ENCODE data around the gene LRMDA.

DNA sequence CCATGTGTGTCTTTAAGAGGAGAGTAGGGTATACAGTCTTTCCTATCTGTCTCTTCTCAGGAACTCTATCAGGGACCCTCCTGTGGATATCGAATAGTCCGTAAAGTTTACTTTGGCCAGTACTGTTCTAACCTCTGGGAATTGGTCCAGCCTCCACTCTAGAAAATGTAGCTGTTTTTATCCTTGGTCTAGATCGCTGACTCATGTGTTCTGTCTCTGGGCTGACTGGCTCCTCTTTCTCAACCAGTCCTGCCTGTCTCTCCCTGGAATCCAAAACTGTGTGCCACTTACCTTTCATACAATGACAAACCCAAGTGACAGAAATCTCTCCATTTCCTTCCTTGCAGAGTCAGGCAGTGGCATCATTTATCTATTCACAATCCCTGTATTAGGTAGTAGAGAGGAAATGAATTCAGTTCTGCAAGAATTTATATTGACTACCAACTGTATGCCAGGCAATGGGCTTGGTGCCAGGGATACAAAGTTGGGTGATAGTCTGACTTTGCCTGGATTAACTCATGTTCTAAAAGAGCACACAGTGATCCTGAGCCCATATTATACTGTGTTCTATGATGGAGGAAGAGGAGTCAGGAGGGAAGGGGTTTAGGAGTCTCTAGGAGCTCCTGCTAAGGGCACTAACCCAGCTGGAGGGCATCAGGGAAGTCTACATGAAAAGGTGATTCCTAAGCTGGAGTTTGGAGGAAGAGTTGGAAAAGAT, 232.7 kb downstream of the LRMDA start:
- TF ChIP-seq, protein P1, sequence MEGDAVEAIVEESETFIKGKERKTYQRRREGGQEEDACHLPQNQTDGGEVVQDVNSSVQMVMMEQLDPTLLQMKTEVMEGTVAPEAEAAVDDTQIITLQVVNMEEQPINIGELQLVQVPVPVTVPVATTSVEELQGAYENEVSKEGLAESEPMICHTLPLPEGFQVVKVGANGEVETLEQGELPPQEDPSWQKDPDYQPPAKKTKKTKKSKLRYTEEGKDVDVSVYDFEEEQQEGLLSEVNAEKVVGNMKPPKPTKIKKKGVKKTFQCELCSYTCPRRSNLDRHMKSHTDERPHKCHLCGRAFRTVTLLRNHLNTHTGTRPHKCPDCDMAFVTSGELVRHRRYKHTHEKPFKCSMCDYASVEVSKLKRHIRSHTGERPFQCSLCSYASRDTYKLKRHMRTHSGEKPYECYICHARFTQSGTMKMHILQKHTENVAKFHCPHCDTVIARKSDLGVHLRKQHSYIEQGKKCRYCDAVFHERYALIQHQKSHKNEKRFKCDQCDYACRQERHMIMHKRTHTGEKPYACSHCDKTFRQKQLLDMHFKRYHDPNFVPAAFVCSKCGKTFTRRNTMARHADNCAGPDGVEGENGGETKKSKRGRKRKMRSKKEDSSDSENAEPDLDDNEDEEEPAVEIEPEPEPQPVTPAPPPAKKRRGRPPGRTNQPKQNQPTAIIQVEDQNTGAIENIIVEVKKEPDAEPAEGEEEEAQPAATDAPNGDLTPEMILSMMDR (IDR thresholded peaks at IDR 0.05): no peak
- TF ChIP-seq POLR2A (IDR thresholded peaks at IDR 0.05): no peak

All from tibial nerve (tissue), 3 donors.